Activated naive CD8-positive, alpha-beta T cell (primary cell): ENCODE results near the gene TPST2.
A peak's percentile ranks its signal among the peaks of the same experiment; 100 is the strongest.
"Not testable (repeated sequence)": the region's sequence is repeated elsewhere in the genome, so short reads cannot be mapped to it uniquely, and the experiment has no call there.

Experiments used
- H3K27ac Mint-ChIP-seq: one replicate; pipeline ENCODE4 v1.8.0; 2021; ENCODE audit warnings: mixed read lengths
- H3K27me3 Mint-ChIP-seq: one replicate; pipeline ENCODE4 v1.8.0; 2021; ENCODE audit warnings: mixed read lengths
- H3K36me3 Mint-ChIP-seq: one replicate; pipeline ENCODE4 v1.8.0; 2021; ENCODE audit warnings: mixed read lengths
- H3K4me1 Mint-ChIP-seq: one replicate; pipeline ENCODE4 v1.8.0; 2021; ENCODE audit warnings: low read depth, mixed read lengths
- H3K4me3 Mint-ChIP-seq: one replicate; pipeline ENCODE4 v1.8.0; 2021; ENCODE audit warnings: mild to moderate bottlenecking, mixed read lengths
- H3K9me3 Mint-ChIP-seq: one replicate; pipeline ENCODE4 v1.8.0; 2021; ENCODE audit warnings: low read depth, mixed read lengths

TPST2 gene

DNA sequence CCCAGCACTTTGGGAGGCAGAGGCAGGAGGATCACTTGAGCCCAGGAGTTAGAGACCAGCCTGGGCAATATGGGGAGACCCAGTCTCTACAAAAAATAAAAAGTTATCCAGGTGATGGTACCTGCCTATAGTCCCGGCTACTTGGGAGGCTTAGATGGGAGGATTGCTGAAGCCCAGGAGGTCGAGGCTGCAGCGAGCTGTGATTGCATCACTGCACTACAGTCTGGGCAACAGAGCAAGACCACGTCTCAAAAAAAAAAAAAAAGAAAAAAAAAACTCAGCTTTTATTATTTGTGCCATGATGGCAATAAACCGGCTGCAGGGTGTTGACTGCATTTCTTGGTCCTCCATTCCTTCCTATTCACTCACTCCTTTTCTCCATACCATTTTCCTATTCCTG lies 44.1 kb downstream of the TPST2 start:
- H3K9me3 Mint-ChIP-seq, result no peaks in the 10 kb centered on the region
- H3K4me3 Mint-ChIP-seq, result no peak overlapping the region
- peak overlapping the region; percentile 91 for H3K27ac Mint-ChIP-seq
- H3K36me3 Mint-ChIP-seq, result peaks cover 9% of the 10 kb centered on the region
- no peaks in the 10 kb centered on the region for H3K27me3 Mint-ChIP-seq
- peaks cover 45% of the 10 kb centered on the region for H3K4me1 Mint-ChIP-seq

DNA sequence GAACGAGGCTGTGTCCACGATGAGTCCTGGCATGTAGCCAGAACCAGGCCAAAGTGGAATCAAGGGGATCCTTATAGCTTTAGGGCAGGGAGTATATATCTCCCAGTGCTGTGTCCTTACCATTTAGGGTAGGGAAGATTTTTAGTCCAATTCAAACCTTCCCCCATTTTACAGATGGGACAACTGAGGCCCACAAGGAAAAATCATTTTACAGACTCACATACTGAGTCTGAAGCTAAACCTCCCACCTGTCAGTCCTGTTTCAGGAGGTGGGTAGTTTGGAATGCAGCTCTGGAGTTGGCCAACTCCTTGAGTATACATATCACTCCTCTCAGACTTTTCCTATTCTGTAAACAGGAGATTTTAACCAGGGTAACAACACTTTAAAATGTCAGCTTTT lies 44.5 kb downstream of the TPST2 start:
- Mint-ChIP-seq H3K27ac (peak overlapping the region; percentile 24), H3K4me1 (peaks cover 45% of the 10 kb centered on the region), H3K9me3 (no peaks in the 10 kb centered on the region), H3K4me3 (no peak overlapping the region), H3K36me3 (peaks cover 9% of the 10 kb centered on the region), H3K27me3 (no peaks in the 10 kb centered on the region)

DNA sequence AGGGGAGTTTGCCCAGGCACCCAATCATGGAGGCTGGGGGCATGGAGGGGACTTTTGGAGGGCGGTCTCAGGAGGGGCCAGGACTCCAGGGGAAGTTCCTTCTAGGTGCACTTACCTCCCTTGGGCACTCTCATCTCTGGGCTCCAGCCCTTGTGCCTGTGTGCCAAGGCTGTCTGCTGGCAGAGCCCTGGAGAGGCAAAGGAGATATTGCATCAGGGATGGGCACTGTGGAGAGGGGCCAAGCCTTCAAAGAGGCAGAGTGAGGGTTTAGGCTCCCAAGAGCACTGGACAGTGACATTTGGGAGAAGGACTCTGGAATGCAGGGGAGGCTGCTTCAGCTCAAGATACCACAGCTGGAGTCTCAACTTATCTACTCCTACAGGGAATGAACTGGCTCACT lies 45.4 kb downstream of the TPST2 start:
- Mint-ChIP-seq H3K9me3 (no peaks in the 10 kb centered on the region), H3K4me1 (peaks cover 39% of the 10 kb centered on the region), H3K4me3 (no peak overlapping the region), H3K27ac (peak overlapping the region; percentile 66), H3K36me3 (peaks cover 9% of the 10 kb centered on the region), H3K27me3 (no peaks in the 10 kb centered on the region)

DNA sequence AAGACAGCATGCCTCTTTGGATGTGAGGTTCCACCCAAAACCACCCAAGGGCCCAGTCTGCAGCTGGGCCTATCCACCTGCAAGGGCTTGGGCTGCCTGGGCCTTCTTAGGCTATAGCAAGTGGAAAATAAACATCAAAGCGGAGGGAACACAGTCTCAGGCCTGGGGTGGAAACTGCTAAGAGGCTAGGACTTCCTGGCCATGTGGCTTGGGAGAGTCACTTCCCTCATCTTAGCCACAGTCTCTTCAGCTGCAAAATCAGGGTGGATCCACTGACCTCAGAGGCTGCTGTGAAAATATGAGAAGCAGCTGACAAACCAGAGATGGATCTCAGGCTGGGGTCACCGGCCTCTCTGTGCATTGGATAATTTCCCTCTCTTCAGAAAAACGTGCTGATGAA lies 47.1 kb downstream of the TPST2 start:
- Mint-ChIP-seq H3K4me1 (peaks cover 38% of the 10 kb centered on the region), H3K36me3 (peaks cover 15% of the 10 kb centered on the region), H3K9me3 (no peaks in the 10 kb centered on the region), H3K4me3 (no peak overlapping the region), H3K27ac (peak overlapping the region; percentile 83), H3K27me3 (no peaks in the 10 kb centered on the region)

DNA sequence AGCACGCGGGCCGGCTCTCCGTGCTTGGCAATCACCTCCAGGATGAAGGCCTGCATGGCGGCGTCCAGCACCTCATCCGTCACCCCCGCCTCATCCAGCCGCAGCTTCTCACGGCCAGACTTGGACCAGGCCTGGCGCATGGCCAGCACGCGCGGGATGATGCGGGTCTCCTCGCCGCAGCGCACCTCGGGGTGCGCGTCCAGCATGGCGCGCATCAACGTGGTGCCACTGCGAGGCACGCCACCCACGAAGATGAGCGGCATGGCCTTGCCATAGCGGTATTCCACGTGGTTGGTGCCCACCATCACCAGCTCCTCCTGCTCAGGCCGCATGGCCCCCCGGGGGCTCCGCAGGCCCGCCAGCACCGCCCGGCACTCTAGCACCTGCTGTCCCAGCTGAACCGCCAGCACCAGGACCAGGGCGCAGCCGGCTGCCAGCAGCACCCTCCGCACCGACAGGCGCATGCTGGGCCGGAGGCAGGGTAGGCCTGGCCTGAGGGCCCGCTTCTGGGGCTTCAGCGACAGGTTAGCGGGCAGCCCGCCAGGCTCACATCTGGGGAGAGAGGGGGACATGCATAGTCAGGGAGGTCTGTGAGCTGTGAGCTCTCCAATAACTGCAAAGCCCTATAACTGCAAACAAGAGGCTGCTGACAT lies 48.6 kb downstream of the TPST2 start:
- Mint-ChIP-seq H3K27me3 (no peaks in the 10 kb centered on the region), H3K4me1 (peaks cover 29% of the 10 kb centered on the region), H3K36me3 (peaks cover 11% of the 10 kb centered on the region), H3K9me3 (no peaks in the 10 kb centered on the region), H3K4me3 (no peak overlapping the region), H3K27ac (no peak overlapping the region)

DNA sequence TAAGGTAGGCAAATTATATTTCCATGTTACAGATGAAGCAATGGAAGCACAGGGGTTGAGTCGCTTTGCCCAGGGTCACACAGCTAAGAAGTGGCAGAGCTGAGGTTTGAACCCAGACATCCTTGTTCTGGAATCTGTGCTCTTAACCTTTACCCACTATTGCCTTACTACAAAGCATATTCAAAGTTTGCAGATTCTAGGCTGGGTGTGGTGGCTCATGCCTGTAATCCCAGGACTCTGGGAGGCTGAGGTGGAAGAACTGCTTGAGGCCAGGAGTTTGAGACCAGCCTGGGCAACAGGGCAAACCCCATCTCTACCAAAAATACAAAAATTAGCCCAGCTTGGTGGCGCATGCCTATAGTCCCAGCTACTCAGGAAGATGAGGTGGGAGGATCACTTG lies 49.8 kb downstream of the TPST2 start:
- Mint-ChIP-seq H3K9me3 (no peaks in the 10 kb centered on the region), H3K4me1 (peaks cover 37% of the 10 kb centered on the region), H3K4me3 (no peak overlapping the region), H3K27ac (no peak overlapping the region), H3K36me3 (peaks cover 11% of the 10 kb centered on the region), H3K27me3 (no peaks in the 10 kb centered on the region)

DNA sequence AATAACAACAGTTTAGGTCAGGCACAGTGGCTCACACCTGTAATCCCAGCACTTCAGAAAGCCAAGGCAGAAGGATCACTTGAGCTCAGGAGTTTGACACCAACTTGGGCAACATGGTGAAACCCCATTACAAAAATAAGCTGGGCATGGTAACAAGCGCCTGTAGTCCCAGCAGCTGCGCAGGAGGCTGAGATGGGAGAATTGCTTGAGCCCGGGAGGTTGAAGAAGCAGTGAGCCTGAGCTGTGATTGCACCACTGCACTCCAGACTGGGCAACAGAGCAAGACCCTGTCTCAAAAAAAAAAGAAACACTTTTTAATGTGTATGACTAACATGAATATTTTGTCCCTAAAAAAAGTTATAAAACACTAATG lies 53.2 kb downstream of the TPST2 start:
- H3K4me3 Mint-ChIP-seq, result no peak overlapping the region
- H3K27ac Mint-ChIP-seq, result no peak overlapping the region
- H3K9me3 Mint-ChIP-seq, result no peaks in the 10 kb centered on the region
- peaks cover 11% of the 10 kb centered on the region for H3K36me3 Mint-ChIP-seq
- H3K27me3 Mint-ChIP-seq, result no peaks in the 10 kb centered on the region
- peaks cover 39% of the 10 kb centered on the region for H3K4me1 Mint-ChIP-seq

DNA sequence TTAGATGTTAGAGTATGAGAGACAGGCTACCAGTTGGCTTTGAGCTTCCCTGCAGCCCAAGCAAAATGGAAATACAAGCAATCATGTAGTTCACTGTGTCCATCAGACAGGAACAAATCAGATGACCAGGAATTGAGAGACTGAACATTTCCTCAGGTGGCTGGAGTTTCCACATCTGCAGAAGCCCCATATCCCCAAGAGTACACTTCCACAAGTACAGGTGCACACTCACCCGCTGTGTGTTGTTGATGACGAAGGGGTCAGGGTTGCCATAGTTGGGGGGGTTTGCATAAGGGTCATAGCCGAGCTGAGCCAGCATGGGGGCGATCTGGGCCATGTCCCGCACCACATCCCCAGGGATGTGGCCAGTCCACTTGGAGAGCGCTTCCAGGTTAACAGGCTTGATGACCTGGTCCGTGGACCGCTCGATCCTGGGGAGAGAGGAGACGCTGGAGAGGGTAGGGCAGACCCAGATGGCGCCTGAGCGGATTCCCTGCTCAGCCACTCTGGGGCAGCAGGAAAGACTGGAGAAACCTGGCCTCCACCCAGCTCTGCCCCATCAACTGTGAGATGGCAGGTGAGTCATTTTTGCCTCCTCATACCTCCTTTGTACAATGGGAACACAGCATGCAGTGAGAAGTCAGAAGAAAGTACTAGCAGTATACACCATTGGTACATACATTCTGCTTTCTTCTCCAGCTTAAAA lies 53.7 kb downstream of the TPST2 start:
- Mint-ChIP-seq H3K4me3 (no peak overlapping the region), H3K27me3 (no peaks in the 10 kb centered on the region), H3K4me1 (peaks cover 39% of the 10 kb centered on the region), H3K36me3 (peaks cover 12% of the 10 kb centered on the region), H3K9me3 (no peaks in the 10 kb centered on the region), H3K27ac (peak overlapping the region; percentile 80)

DNA sequence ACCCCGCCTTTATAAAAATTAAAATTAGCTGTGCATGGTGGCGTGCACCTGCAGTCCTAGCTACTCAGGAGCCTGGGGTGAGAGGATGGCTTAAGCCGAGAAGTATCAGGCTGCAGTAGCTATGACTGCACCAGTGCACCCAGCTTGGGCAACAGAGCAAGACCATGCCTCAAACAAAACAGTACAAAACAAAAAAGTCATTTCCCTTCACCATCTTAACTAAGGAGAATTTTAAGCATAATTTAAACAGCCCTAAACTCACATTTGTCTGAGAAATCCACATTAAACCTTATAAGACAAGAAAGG lies 54.4 kb downstream of the TPST2 start:
- peak overlapping the region; percentile 53 for H3K4me3 Mint-ChIP-seq

DNA sequence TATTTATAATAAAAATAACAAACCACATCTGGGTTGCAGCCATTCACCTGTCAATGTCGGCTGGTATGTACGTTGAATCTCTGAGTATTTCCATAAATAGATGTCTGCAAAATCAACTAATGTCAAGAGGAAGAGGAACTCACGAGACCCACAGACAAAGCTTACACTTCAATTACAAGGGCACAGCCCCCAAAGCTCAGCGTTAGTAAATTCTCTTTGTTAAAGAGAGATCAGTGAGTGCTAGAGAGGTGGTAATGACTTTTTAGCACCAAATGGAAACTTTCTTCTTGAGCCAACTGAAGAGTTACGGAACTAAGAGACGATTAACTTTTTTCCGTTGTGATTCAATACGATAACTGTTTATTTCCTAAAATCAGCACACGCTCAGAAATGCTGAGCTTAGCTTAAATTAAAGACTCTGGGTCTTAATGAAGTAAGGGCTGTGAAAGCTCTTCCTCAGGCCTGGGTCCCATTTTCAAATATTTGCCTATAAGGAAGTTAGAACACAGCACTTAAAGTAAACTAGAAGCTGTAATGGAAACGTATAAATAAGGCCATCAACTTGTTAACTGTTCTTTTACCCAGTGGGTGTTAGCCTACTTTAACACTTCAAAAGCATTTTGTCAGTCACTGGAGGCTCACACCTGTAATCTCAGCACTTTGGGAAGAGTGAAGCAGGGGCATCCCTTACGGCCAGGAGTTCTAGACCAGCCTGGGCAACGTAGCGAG lies 54.9 kb downstream of the TPST2 start:
- peak overlapping the region; percentile 80 for H3K27ac Mint-ChIP-seq
- no peaks in the 10 kb centered on the region for H3K9me3 Mint-ChIP-seq
- H3K27me3 Mint-ChIP-seq, result no peaks in the 10 kb centered on the region
- peaks cover 14% of the 10 kb centered on the region for H3K36me3 Mint-ChIP-seq
- peak overlapping the region; percentile 53 for H3K4me3 Mint-ChIP-seq
- H3K4me1 Mint-ChIP-seq, result peaks cover 39% of the 10 kb centered on the region

More for the DNA sequence above, 54.4 kb downstream of the TPST2 start:
- H3K4me1 Mint-ChIP-seq, result peaks cover 39% of the 10 kb centered on the region
- peak overlapping the region; percentile 80 for H3K27ac Mint-ChIP-seq
- no peaks in the 10 kb centered on the region for H3K27me3 Mint-ChIP-seq
- H3K9me3 Mint-ChIP-seq, result no peaks in the 10 kb centered on the region
- H3K36me3 Mint-ChIP-seq, result peaks cover 14% of the 10 kb centered on the region

DNA sequence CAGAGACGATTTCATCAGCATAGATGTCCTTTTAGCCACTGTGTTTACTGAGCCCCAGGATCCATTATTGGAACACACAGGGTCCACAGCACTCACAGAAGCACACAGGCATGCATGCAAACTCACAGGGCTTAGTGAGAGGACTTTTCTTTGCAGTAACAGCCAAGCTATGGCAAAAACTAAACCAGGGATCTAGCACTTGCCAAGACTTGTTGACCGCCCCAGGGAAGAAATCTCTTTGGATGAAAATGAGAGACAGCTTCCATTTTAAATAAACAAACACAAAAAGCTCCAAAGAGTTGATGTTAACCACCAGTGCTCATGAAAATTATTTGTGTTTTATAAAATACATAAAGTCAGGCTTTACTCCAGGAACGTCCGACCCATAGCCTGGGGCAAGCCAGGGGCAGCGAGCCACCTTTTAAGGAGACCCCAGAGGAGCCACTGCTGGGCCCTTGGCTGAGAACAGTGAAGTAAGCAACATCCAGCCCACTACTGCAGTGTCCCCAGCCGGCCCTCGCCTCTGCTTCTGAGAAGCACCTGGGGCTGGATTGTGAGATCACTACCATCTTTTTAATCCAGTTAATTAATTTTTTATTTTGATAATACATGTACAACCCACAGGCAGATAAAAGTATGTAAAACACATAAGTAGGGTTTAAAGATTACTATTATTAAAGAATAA lies 55.6 kb downstream of the TPST2 start:
- H3K27me3 Mint-ChIP-seq, result no peaks in the 10 kb centered on the region
- peak overlapping the region; percentile 70 for H3K27ac Mint-ChIP-seq
- H3K36me3 Mint-ChIP-seq, result peaks cover 14% of the 10 kb centered on the region
- H3K4me1 Mint-ChIP-seq, result peaks cover 39% of the 10 kb centered on the region
- H3K4me3 Mint-ChIP-seq, result no peak overlapping the region
- H3K9me3 Mint-ChIP-seq, result no peaks in the 10 kb centered on the region

DNA sequence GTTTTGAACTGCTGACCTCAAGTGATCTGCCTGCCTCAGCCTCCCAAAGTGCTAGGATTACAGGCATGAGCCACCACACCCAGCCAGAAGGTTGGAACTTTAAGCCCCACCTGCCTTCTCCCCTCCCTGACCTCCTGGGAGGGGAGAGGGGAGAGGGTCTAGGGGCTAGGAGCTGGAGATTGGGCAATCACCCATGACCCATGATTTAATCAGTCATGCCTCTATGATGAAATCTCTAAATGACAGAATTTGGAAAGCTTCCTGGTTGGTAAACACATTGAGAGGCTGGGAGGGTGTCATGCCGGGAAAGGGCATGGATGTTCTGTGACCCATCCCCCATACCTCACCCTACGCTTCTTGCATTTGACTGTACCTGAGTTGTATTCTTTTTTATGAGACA lies 60.6 kb downstream of the TPST2 start:
- Mint-ChIP-seq H3K4me3 (no peak overlapping the region), H3K4me1 (peaks cover 12% of the 10 kb centered on the region), H3K27me3 (no peaks in the 10 kb centered on the region), H3K9me3 (no peaks in the 10 kb centered on the region), H3K27ac (no peak overlapping the region), H3K36me3 (peaks cover 6% of the 10 kb centered on the region)

DNA sequence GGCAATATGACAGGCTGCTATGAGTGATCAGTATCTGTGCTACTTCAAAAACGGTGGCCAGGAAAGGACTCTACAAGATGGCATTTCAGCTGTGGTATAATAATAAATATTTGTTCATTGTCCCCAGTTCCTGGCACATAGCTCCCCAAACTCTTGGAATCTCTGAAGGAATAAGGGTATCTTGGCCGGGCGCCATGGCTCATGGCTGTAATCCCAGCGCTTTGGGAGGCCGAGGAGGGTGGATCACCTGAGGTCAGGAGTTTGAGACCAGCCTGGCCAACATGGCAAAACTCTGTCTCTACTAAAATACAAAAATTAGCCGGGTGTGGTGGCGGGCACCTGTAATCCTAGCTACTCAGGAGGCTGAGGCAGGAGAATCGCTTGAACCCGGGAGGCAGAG lies 61.4 kb downstream of the TPST2 start:
- not testable (repeated sequence) for H3K27ac Mint-ChIP-seq, H3K9me3 Mint-ChIP-seq, H3K4me1 Mint-ChIP-seq, H3K4me3 Mint-ChIP-seq, H3K36me3 Mint-ChIP-seq, H3K27me3 Mint-ChIP-seq

DNA sequence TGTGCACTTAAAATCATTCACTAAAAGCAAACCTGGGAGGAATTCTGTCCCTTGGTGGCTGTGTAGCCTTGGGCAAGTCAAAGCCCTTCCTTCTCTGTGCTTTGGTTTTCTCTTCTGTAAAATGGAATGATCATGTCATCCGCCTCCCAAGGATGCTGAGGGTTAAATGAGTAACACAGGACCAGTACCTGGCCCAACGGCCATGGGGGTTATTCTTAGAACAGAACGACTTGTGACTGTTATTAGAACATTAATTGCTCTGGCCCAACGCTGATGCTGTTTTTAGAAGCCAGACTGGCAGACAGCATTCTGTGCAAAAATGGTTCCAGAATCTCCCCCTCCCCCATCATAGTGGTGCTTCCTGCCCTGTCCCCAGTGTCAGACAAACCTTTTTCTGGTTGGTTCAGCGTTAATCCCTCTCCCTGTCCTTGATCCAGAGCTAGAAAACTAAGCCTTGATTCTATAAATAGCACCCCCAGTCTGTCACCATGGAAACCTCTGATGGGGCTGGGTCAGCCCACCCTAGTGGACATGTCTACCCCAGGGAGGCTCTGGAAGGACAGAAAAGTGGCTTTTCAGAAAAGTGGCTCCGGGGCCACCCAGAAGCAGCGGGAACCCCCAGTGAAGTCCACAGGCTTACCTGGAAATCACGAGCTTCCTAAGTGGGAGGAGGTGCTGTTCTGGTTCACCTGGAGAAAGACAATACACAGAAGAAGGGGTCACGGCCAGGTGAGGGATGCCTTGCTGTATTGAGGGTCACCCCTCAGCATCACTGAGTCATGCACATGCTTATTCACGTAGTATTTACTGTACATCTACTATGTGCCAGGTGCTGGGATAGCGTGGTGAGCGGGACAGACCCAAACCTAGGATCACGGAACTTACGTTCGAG lies 62.1 kb downstream of the TPST2 start:
- H3K9me3 Mint-ChIP-seq, result no peaks in the 10 kb centered on the region
- no peaks in the 10 kb centered on the region for H3K27me3 Mint-ChIP-seq
- H3K27ac Mint-ChIP-seq, result no peak overlapping the region
- no peak overlapping the region for H3K4me3 Mint-ChIP-seq
- H3K4me1 Mint-ChIP-seq, result peaks cover 6% of the 10 kb centered on the region
- peaks cover 7% of the 10 kb centered on the region for H3K36me3 Mint-ChIP-seq
